B cell (primary cell): ENCODE measurements around the gene NRAS.

Experiments
- CTCF ChIP-seq: fragments of 200-600 bp; IDR thresholded peaks from one replicate; pipeline ENCODE4 v1.8.0; 2022; ENCODE audit warnings: antibody characterized with exemption, mild to moderate bottlenecking
- EZH2 ChIP-seq: IDR thresholded peaks from 2 replicates; pipeline ENCODE4 v1.6.1; 2012; ENCODE audit warnings: borderline replicate concordance, low read depth, mild to moderate bottlenecking, moderate library complexity, low read length; ENCODE audit not compliant: insufficient read depth, poor library complexity, severe bottlenecking

GRCh38 chr1:114756009-114756892 is 39.7 kb upstream of the NRAS start:
- TF ChIP-seq CTCF (no peak), EZH2 (no peak)
